HG03457 (cell line): Measurements from ENCODE around the gene CGREF1.

Source experiments
- ATAC-seq: cut with Tn5 transposase; IDR thresholded peaks from one replicate; pipeline ENCODE4 v1.9.1; 2021; ENCODE audit warnings: moderate number of reproducible peaks; ENCODE audit not compliant: unreplicated experiment

Gene CGREF1

GRCh38 chr2:27089111-27089954 lies 29.6 kb downstream of the CGREF1 start:
- ATAC-seq = no peak

- ATAC-seq = no peak
Observed at GRCh38 chr2:27088634-27089033, 30.3 kb downstream of the CGREF1 start.

- ATAC-seq = no peak
Observed at GRCh38 chr2:27087823-27088410, 31.0 kb downstream of the CGREF1 start.

GRCh38 chr2:27086724-27087593 lies 32.0 kb downstream of the CGREF1 start, which contains the start of gene KHK:
Gene KHK (plus strand): TSS chr2:27086772. CDS start chr2:27087260, 488 bp downstream.
- ATAC-seq = no peak

- peak; percentile 54 for ATAC-seq
Observed at GRCh38 chr2:27086090-27086723, 32.7 kb downstream of the CGREF1 start.

- no peak for ATAC-seq
Observed at GRCh38 chr2:27085673-27086089, 33.2 kb downstream of the CGREF1 start.

- ATAC-seq = no peak
Observed at GRCh38 chr2:27085062-27085672, 33.8 kb downstream of the CGREF1 start.

- no peak for ATAC-seq
Observed at GRCh38 chr2:27084297-27085061, 34.4 kb downstream of the CGREF1 start.

- ATAC-seq = no peak
Observed at GRCh38 chr2:27083410-27084296, 35.3 kb downstream of the CGREF1 start.

GRCh38 chr2:27082773-27083409 lies 36.0 kb downstream of the CGREF1 start:
- no peak for ATAC-seq

GRCh38 chr2:27081984-27082772 lies 36.8 kb downstream of the CGREF1 start:
- ATAC-seq = no peak

- no peak for ATAC-seq
Observed at GRCh38 chr2:27080603-27080936, 38.4 kb downstream of the CGREF1 start.

- no peak for ATAC-seq
Observed at GRCh38 chr2:27080140-27080469, 38.8 kb downstream of the CGREF1 start.

GRCh38 chr2:27079233-27080139 lies 39.4 kb downstream of the CGREF1 start:
- no peak for ATAC-seq

- no peak for ATAC-seq
Observed at GRCh38 chr2:27078267-27079194, 40.4 kb downstream of the CGREF1 start, which contains the start of gene EMILIN1. Gene EMILIN1 (plus strand): TSS chr2:27078615. CDS start chr2:27079066, 451 bp downstream.
